GM12872 (cell line): ENCODE data around the gene TIFAB.

ENCODE experiments used
- TF ChIP-seq, protein P1 (sequence below): IDR thresholded peaks from 3 replicates; pipeline ENCODE4 v1.5.1; 2011; ENCODE audit warnings: low read depth, mild to moderate bottlenecking, low read length, moderate library complexity; ENCODE audit not compliant: insufficient read depth

TIFAB gene

GRCh38 chr5:135491552-135492318, 39.6 kb upstream of the TIFAB start:
- TF ChIP-seq, protein P1, sequence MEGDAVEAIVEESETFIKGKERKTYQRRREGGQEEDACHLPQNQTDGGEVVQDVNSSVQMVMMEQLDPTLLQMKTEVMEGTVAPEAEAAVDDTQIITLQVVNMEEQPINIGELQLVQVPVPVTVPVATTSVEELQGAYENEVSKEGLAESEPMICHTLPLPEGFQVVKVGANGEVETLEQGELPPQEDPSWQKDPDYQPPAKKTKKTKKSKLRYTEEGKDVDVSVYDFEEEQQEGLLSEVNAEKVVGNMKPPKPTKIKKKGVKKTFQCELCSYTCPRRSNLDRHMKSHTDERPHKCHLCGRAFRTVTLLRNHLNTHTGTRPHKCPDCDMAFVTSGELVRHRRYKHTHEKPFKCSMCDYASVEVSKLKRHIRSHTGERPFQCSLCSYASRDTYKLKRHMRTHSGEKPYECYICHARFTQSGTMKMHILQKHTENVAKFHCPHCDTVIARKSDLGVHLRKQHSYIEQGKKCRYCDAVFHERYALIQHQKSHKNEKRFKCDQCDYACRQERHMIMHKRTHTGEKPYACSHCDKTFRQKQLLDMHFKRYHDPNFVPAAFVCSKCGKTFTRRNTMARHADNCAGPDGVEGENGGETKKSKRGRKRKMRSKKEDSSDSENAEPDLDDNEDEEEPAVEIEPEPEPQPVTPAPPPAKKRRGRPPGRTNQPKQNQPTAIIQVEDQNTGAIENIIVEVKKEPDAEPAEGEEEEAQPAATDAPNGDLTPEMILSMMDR = no peak

GRCh38 chr5:135491038-135491551, 38.9 kb upstream of the TIFAB start:
- TF ChIP-seq, protein P1 = no peak

DNA sequence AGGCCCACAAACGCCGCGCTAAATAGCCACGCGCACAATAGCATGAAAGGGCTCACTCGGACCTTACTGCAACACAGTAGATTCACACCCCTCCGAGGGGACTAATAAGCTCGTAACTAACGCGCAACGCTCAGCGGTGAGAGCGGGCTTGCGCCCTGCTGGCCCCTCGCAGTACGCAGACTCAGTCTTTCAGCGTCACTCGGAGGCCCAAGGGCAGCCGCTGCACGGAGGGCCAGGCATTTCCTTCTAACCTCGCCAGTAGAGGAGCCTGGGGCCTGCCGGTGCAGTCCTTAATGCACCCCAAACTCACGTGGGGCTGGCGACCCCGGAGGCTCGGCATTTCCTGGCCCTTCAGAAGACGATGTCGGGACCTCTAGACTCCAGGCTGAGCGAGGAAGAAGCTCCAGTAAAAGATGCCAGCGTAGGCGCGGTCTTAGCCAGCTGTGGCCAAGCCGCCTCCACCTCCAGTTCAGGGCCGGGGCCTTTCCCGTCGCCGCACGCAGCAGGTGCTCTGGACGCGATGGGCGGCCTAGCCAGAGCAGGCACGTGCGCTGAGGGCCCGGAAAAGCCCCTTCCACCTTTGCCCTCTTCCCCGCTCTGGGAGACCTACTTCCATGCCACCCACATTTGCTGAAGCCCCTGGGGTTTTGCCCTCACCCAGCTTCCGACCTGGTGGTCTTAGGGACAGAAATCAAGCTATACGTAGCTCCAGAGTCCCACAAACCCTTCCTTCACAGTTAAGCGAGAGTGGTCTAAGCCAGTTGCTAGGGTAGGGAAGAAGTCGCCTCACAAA, 38.3 kb upstream of the TIFAB start:
- TF ChIP-seq, protein P1 = no peak

DNA sequence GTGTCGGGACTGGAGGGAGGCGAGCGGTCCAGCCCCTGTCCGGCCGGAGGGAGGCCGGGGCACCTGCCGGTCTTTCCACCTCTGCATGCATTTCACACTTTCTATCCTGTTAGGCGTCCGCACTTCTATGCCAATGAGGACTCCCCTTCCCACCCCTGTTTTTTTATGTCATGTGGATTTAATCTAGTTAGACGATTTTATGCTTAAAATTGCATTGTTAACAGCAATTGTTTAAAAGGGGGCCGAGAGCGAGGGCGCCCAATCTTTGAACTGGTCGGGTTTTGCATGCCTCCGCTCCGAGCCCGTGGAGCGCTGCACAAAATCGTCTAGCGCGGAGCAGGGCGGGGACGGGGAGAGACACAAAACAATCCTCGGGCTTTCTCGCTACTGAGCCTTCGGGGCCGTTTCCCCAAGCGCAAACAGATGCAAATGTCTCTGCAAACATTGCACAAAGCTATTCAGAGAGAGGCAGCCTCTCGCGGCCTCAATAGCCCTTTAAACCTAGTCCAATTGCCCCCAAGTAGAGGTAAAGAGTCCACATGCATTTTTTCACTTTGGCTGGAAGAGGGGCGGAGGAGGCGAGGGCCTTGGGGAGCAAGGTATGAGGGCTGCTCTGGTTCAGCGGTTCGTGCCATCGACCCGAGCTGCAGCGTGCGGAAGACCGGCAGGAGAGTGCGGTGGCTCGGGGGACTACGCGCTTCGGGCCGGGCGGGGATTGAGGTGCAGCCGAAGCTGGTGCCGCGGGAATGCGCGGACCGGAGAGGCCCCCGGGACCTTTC, 37.5 kb upstream of the TIFAB start:
- TF ChIP-seq, protein P1 = no peak

GRCh38 chr5:135488727-135489465, 36.7 kb upstream of the TIFAB start:
- TF ChIP-seq, protein P1 = no peak

DNA sequence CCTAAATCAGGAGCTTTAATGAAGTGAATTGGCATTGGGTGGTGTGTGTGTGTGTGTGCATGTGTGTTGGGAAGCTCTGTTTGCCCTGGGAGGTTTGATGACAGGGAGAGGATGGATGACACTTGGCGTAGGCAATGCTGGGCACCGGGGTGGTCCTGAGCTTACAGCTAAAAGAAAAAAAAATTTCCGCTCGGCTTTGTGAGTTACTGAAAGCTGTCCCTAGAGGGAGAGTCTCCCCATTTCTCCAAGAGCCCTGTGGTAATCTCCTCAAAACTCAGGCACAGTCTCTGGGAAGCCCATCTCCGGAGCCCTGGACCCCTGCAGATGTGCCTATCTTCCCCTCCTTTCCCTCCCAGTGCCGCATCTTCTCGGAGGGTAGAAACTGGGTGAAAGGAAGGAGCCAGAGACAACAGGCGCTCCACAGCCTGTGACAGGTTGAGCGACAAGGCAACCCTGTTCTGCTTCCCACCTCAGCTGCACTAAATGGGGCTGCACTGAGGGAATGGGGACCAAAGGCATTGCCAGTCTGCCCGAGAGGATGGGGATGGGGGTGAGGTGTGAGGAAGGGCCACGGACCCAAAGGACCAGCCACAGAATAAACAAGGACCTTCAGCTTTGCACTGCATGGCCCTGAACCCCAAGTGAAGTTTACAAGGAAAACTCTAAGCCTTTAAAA, 35.8 kb upstream of the TIFAB start:
- TF ChIP-seq, protein P1 = no peak
